IMR-90 (cell line): ENCODE measurements around the gene RFPL1.

Experiments used
- CEBPB ChIP-seq: IDR thresholded peaks from 2 replicates; pipeline ENCODE4 v1.6.1; 2012; ENCODE audit warnings: low read depth, low read length, improper control_type of control experiment
- CTCF ChIP-seq: conservative IDR thresholded peaks from 2 replicates; pipeline ENCODE4 v1.5.1; 2012; ENCODE audit warnings: mild to moderate bottlenecking, low read depth, low read length, improper control_type of control experiment
- FOS ChIP-seq: fragments of 150-350 bp; IDR thresholded peaks from 2 replicates; pipeline ENCODE4 v1.6.1; 2016; ENCODE audit warnings: low read depth, low read length
- MAZ ChIP-seq: IDR thresholded peaks from 2 replicates; pipeline ENCODE4 v1.6.1; 2012; ENCODE audit warnings: low read depth, mild to moderate bottlenecking, low read length, improper control_type of control experiment, moderate library complexity, borderline replicate concordance
- MXI1 ChIP-seq: IDR thresholded peaks from 2 replicates; pipeline ENCODE4 v1.6.1; 2012; ENCODE audit warnings: low read depth, mild to moderate bottlenecking, low read length, moderate library complexity, borderline replicate concordance
- POLR2A ChIP-seq: IDR thresholded peaks from 2 replicates; pipeline ENCODE4 v1.6.1; 2012; ENCODE audit warnings: mild to moderate bottlenecking, low read depth, low read length
- RAD21 ChIP-seq: IDR thresholded peaks from 2 replicates; pipeline ENCODE4 v1.6.1; 2012; ENCODE audit warnings: low read length, improper control_type of control experiment
- SMC3 ChIP-seq: fragments of 150-350 bp; IDR thresholded peaks from 2 replicates; pipeline ENCODE4 v1.6.1; 2016; ENCODE audit warnings: low read depth, mild to moderate bottlenecking, antibody characterized with exemption, low read length, moderate library complexity
- USF2 ChIP-seq: fragments of 150-350 bp; IDR thresholded peaks from 2 replicates; pipeline ENCODE4 v1.6.1; 2017; ENCODE audit warnings: mild to moderate bottlenecking, antibody characterized with exemption, low read length, low read depth
- TF ChIP-seq, protein P1 (sequence below): fragments of 150-350 bp; IDR thresholded peaks from 2 replicates; pipeline ENCODE4 v1.6.1; 2016; ENCODE audit warnings: low read depth, mild to moderate bottlenecking, low read length, moderate library complexity, borderline replicate concordance

DNA sequence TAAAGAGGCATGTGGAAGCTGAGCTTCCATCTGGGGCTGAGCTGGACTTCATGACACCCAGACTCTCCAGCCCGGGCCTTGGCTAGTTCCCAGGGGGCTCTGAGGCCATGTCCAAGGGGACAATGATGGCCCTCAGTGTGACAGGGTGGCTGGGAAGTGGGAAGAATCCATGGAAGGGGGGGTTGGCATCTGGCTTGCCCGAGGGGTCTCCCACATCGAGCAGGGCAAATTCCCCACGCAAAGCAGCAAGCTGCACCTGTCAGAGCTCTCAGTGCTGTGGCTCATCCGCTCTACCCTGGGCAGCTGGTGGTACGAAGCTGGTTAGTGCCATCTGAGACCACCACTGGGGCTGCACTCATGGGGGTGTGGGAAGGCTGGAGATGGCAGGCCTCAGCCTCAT lies 40.6 kb upstream of the RFPL1 start:
- TF ChIP-seq CTCF (no peak), MXI1 (no peak), FOS (no peak), POLR2A (no peak), RAD21 (no peak), USF2 (no peak), CEBPB (no peak), MAZ (no peak), SMC3 (no peak)
- TF ChIP-seq, protein P1, sequence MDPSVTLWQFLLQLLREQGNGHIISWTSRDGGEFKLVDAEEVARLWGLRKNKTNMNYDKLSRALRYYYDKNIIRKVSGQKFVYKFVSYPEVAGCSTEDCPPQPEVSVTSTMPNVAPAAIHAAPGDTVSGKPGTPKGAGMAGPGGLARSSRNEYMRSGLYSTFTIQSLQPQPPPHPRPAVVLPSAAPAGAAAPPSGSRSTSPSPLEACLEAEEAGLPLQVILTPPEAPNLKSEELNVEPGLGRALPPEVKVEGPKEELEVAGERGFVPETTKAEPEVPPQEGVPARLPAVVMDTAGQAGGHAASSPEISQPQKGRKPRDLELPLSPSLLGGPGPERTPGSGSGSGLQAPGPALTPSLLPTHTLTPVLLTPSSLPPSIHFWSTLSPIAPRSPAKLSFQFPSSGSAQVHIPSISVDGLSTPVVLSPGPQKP, result no peak
